Erythroblast (primary cell): ENCODE measurements around the gene PDK4.
"Not testable (repeated sequence)": the region's sequence is repeated elsewhere in the genome, so short reads cannot be mapped to it uniquely, and the experiment has no call there.

ENCODE experiments used
- DNase-seq, 2 experiments: peaks; one replicate each; lab custom pipeline; 2025; lab: John Stamatoyannopoulos, UW
- GATA1 ChIP-seq: IDR thresholded peaks from 2 replicates; pipeline ENCODE4 v1.6.1; 2011; ENCODE audit warnings: low read depth, mild to moderate bottlenecking, control low read depth, low read length, moderate library complexity
- POLR2A ChIP-seq: IDR thresholded peaks from 2 replicates; pipeline ENCODE4 v1.6.1; 2011; ENCODE audit warnings: mild to moderate bottlenecking, low read length

The PDK4 gene

GRCh38 chr7:95619517-95619916 is 23.2 kb upstream of the PDK4 start:
- no peak for DNase-seq
- TF ChIP-seq GATA1 (no peak), POLR2A (no peak)

GRCh38 chr7:95614442-95614940 is 18.2 kb upstream of the PDK4 start:
- DNase-seq = peak; percentile 9 to 28
- TF ChIP-seq POLR2A (no peak), GATA1 (no peak)

- DNase-seq = no peak
- TF ChIP-seq GATA1 = no peak
- no peak for TF ChIP-seq POLR2A
Observed at GRCh38 chr7:95611224-95611623, 14.9 kb upstream of the PDK4 start.

GRCh38 chr7:95609277-95609971 is 13.1 kb upstream of the PDK4 start:
- peak; percentile 52 to 64 for DNase-seq
- no peak for TF ChIP-seq GATA1

- peak; percentile 92 to 95 for DNase-seq
- TF ChIP-seq GATA1 = no peak
Observed at GRCh38 chr7:95608359-95609173, 12.2 kb upstream of the PDK4 start.

GRCh38 chr7:95607561-95607960 is 11.2 kb upstream of the PDK4 start:
- peak in 1 of 2 experiments; percentile 20 for DNase-seq
- TF ChIP-seq POLR2A (no peak), GATA1 (no peak)

GRCh38 chr7:95605275-95605674 is 9.0 kb upstream of the PDK4 start:
- no peak for TF ChIP-seq GATA1
- TF ChIP-seq POLR2A = no peak
- DNase-seq = no peak

GRCh38 chr7:95604811-95605210 is 8.5 kb upstream of the PDK4 start:
- DNase-seq = not testable (repeated sequence)

- not testable (repeated sequence) for DNase-seq
Observed at GRCh38 chr7:95604397-95604796, 8.1 kb upstream of the PDK4 start.

- DNase-seq = no peak
- TF ChIP-seq POLR2A (no peak), GATA1 (no peak)
Observed at GRCh38 chr7:95602421-95602820, 6.1 kb upstream of the PDK4 start.

GRCh38 chr7:95601316-95601715 is 5.0 kb upstream of the PDK4 start:
- DNase-seq = no peak
- no peak for TF ChIP-seq POLR2A
- TF ChIP-seq GATA1 = no peak

- peak in 1 of 2 experiments; percentile 7 for DNase-seq
- no peak for TF ChIP-seq POLR2A
Observed at GRCh38 chr7:95599069-95599468, 2.8 kb upstream of the PDK4 start.

- TF ChIP-seq GATA1 = no peak
- no peak for TF ChIP-seq POLR2A
- DNase-seq = no peak
Observed at GRCh38 chr7:95598511-95598910, 2.2 kb upstream of the PDK4 start.

- TF ChIP-seq POLR2A = no peak
- TF ChIP-seq GATA1 = no peak
- DNase-seq = no peak
Observed at GRCh38 chr7:95595746-95596197, 544 bp downstream of the PDK4 start.
